Measurements from ENCODE around the gene YKT6. TPM values are rescaled to one million over a fixed set of nuclear protein-coding genes. Genes with fewer than 3 reads are reported as not detected.
"Not testable (repeated sequence)": the region's sequence is repeated elsewhere in the genome, so short reads cannot be mapped to it uniquely, and the experiment has no call there.

YKT6 gene
- total RNA-seq, 4 donors from 2014 or later = 36.2 to 54.6 (median 43.6) TPM

DNA sequence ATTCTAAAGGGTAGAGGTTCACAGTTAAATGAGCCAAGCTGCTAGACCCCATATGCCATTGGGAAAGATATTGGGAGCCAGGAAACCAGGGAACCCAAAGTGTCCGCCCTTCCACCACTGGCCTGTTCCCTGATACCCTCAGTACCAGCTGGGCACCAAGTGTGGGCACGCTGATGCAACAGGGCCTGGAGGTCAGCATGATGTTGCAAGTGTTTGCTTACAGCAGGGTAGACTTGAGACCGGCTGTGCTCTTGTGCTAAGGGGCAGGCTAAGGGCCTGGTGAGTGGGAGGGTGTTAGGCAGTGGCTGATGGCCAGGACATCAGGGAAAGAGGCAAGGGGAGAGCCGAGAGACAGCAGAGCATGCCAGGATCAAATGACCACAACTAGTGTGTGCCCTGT lies 38.6 kb upstream of the YKT6 start:
- no peaks in the 10 kb centered on the region for H3K36me3 ChIP-seq
- 46 to 73% methylated on average over 4 of the region's 4 CpGs for WGBS, 2 donors
- H3K27ac ChIP-seq = no peak overlapping the region
- no peaks in the 10 kb centered on the region for H3K27me3 ChIP-seq
- no peak for DNase-seq (ENCODE audit: low spot score in 2 of 2)
- TF ChIP-seq, protein P1, sequence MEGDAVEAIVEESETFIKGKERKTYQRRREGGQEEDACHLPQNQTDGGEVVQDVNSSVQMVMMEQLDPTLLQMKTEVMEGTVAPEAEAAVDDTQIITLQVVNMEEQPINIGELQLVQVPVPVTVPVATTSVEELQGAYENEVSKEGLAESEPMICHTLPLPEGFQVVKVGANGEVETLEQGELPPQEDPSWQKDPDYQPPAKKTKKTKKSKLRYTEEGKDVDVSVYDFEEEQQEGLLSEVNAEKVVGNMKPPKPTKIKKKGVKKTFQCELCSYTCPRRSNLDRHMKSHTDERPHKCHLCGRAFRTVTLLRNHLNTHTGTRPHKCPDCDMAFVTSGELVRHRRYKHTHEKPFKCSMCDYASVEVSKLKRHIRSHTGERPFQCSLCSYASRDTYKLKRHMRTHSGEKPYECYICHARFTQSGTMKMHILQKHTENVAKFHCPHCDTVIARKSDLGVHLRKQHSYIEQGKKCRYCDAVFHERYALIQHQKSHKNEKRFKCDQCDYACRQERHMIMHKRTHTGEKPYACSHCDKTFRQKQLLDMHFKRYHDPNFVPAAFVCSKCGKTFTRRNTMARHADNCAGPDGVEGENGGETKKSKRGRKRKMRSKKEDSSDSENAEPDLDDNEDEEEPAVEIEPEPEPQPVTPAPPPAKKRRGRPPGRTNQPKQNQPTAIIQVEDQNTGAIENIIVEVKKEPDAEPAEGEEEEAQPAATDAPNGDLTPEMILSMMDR (IDR thresholded peaks at IDR 0.05) = no peak
- TF ChIP-seq POLR2A (IDR thresholded peaks at IDR 0.05) = no peak
- TF ChIP-seq EP300 (IDR thresholded peaks at IDR 0.05) = no peak
- peaks cover 0 to 3% (median 0%) of the 10 kb centered on the region in 4 donors for H3K9me3 ChIP-seq
- no peaks in the 10 kb centered on the region for H3K4me1 ChIP-seq
- no peak overlapping the region for H3K4me3 ChIP-seq

DNA sequence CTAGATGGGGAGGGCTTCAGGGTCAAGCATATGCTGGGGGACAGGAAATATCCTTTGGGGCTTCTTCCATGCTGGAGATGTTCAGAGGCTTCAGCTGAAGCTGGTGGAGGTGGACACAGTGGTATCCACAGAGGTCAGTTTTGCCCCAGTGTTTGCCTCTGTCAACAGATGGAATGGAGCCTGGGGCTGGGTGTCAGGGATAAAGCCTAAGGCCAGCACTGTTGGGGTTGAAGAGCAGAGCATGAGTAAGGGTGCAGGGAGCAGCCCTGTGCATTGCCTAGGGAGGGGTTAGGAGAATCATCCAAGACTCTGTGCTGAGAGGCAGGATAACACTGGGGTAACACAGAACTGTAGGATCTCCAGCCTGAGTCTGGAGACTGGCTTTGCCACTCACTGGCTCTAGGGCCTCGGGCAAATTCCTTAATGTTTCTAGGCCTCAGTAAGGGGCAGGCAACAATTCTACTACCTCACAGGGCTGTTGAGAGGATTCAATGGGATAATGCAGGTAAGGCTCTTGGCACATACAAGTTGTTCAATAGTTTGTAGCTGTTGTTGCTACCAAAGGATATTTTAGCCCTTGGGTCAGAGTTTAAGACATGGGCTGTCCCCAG lies 37.9 kb upstream of the YKT6 start:
- TF ChIP-seq EP300 (IDR thresholded peaks at IDR 0.05) (no peak), POLR2A (IDR thresholded peaks at IDR 0.05) (no peak)
- TF ChIP-seq, protein P1 (IDR thresholded peaks at IDR 0.05) = no peak
- Histone ChIP-seq H3K4me1 (no peaks in the 10 kb centered on the region), H3K9me3 (peaks cover 0 to 3% (median 0%) of the 10 kb centered on the region in 4 donors), H3K27ac (no peak overlapping the region), H3K36me3 (no peaks in the 10 kb centered on the region), H3K4me3 (no peak overlapping the region), H3K27me3 (no peaks in the 10 kb centered on the region)
- DNase-seq (ENCODE audit: low spot score in 2 of 2) = no peak
- WGBS, 2 donors = 40 to 56% methylated on average over 1 of the region's 1 CpG

DNA sequence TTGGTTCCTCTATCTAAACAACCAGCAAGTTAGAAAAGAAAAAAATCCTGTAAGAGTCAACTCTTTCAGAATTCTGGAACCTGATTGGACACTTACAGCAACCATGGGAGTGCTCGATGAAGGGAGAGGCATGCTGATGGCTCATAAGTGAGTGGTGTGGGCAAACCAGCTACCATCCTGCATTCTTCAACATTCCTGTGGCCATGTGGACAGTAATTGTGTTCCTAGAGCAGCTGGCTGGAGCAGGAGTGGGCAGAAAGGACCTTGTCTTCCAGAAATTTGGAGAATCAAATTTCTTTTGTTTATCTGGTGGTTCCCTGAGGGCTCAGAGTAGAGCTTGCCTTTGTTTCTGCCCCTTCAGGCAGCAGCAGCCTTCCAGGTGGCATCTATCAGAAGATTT lies 37.2 kb upstream of the YKT6 start:
- H3K27ac ChIP-seq = no peak overlapping the region
- 53 to 68% methylated on average over 1 of the region's 1 CpG for WGBS, 2 donors
- DNase-seq (ENCODE audit: low spot score in 2 of 2) = no peak
- H3K9me3 ChIP-seq = peaks cover 0 to 3% (median 0%) of the 10 kb centered on the region in 4 donors
- TF ChIP-seq POLR2A (IDR thresholded peaks at IDR 0.05) (no peak), EP300 (IDR thresholded peaks at IDR 0.05) (no peak)
- TF ChIP-seq, protein P1 (IDR thresholded peaks at IDR 0.05) = no peak
- no peaks in the 10 kb centered on the region for H3K4me1 ChIP-seq
- H3K36me3 ChIP-seq = no peaks in the 10 kb centered on the region
- H3K27me3 ChIP-seq = no peaks in the 10 kb centered on the region
- H3K4me3 ChIP-seq = no peak overlapping the region

DNA sequence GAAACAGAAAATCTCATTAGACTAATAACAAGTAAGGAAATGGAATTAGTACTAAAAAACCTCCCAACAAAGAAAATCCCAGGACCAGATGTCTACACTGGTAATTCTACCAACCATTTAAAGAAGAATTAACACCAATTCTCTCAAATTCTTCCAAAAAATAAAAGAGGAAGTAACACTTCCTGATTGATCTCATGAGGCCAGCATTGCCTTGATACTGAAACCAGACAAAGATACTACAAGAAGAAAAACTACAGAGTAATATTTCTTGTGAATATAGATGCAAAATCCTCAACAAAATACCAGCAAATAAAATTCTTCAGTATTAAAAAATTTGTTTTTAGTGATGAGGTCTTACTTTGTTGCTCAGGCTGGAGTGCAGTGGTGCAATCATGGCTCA lies 32.9 kb upstream of the YKT6 start:
- Histone ChIP-seq H3K36me3 (no peaks in the 10 kb centered on the region), H3K4me3 (no peak overlapping the region), H3K4me1 (no peaks in the 10 kb centered on the region), H3K9me3 (peaks cover 0 to 16% (median 0%) of the 10 kb centered on the region in 4 donors), H3K27ac (no peak overlapping the region), H3K27me3 (no peaks in the 10 kb centered on the region)
- TF ChIP-seq, protein P1 (IDR thresholded peaks at IDR 0.05) = no peak
- no peak for TF ChIP-seq POLR2A (IDR thresholded peaks at IDR 0.05)
- no peak for DNase-seq (ENCODE audit: low spot score in 2 of 2)

DNA sequence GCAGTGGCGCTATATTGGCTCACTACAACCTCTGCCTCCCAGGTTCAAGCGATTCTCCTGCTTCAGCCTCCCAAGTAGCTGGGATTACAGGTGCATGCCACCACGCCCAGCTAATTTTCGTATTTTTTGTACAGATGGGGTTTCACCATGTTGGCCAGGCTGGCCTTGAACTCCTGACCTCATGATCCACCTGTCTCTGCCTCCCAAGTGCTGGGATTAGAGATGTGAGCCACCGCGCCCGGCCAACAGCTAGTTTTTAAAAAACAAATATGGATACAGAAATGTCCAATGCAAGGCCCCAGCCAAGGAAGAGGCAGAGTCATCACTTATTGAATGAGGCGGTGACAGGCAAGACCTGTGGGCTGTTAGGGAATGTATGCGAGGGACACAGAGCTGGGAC lies 28.9 kb upstream of the YKT6 start:
- not testable (repeated sequence) for H3K27ac ChIP-seq; H3K4me1 ChIP-seq; H3K4me3 ChIP-seq; DNase-seq (ENCODE audit: low spot score in 2 of 2); H3K27me3 ChIP-seq; H3K36me3 ChIP-seq
- WGBS, 2 donors = 91 to 92% methylated on average over 9 of the region's 9 CpGs
- peaks cover 0 to 13% (median 0%) of the 10 kb centered on the region in 4 donors for H3K9me3 ChIP-seq

DNA sequence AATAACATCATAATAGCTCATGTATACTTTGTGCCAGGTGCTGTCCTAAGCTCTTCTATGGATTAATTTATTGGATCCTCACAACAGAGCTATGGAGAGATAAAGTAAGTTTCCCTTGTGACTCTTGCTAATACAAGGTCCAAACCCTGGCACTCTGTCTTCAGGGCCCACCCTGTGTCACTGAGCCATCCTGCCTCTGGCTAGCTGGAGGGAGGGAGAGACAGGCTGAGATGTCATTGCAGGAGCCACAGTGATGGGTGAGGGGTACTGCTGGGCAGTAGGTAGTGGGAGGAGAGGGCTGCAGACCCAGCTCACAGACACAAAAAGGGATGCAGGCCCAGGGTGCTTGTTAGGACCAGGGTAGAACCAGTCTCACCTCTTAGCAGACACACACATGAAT lies 28.4 kb upstream of the YKT6 start:
- peaks cover 0 to 13% (median 0%) of the 10 kb centered on the region in 4 donors for H3K9me3 ChIP-seq
- DNase-seq (ENCODE audit: low spot score in 2 of 2) = no peak
- H3K27me3 ChIP-seq = no peaks in the 10 kb centered on the region
- no peaks in the 10 kb centered on the region for H3K36me3 ChIP-seq
- TF ChIP-seq POLR2A (IDR thresholded peaks at IDR 0.05) (no peak), EP300 (IDR thresholded peaks at IDR 0.05) (no peak)
- TF ChIP-seq, protein P1 (IDR thresholded peaks at IDR 0.05) = no peak
- H3K4me1 ChIP-seq = no peaks in the 10 kb centered on the region
- H3K4me3 ChIP-seq = no peak overlapping the region
- no peak overlapping the region for H3K27ac ChIP-seq

Data from tibial nerve (tissue), 4 donors.